ENCODE measurements around the gene KIF3C.

GRCh38 chr2:26016012-26016705 is 33.9 kb upstream of the KIF3C start:
- TF ChIP-seq POLR2A (IDR thresholded peaks at IDR 0.05) (no peak), CTCF (IDR thresholded peaks at IDR 0.05) (no peak)

All from testis (tissue), 2 donors.